CD14-positive monocyte (primary cell): ENCODE data around the gene ADIG. TPM values are rescaled to one million over a fixed set of nuclear protein-coding genes. Genes with fewer than 3 reads are reported as not detected.

Source experiments
- DNase-seq, 3 donors: peaks; one replicate each; pipeline ENCODE4 v3.0.0-alpha.2; 2011 to 2022
- H2AFZ ChIP-seq: 2 replicates; pipeline ENCODE4 v1.6.0; 2012; ENCODE audit warnings: mild to moderate bottlenecking, low read depth, low read length, inconsistent platforms; ENCODE audit not compliant: insufficient read depth, poor library complexity, severe bottlenecking
- H3K27ac ChIP-seq, 2 donors: 1 replicate in 1 of 2; 2 replicates in 1 of 2; pipeline ENCODE4 v1.5.1; 2012 to 2013; ENCODE audit warnings: low read length in 2 of 2, control low read depth in 1 of 2, inconsistent platforms in 1 of 2, low read depth in 1 of 2, mild to moderate bottlenecking in 1 of 2
- H3K27me3 ChIP-seq, 2 donors: one replicate each; pipeline versions ENCODE4 v1.6.0 to v1.6.1; 2011 to 2013; ENCODE audit warnings: low read length in 2 of 2; ENCODE audit not compliant: control insufficient read depth in 2 of 2, insufficient read depth in 2 of 2
- H3K36me3 ChIP-seq, 2 donors: replicated peaks in 1 of 2; 1 replicate in 1 of 2; 2 replicates in 1 of 2; pipeline versions ENCODE4 v1.5.1 to v1.6.1; 2012 to 2013; ENCODE audit warnings: low read length in 2 of 2, control low read depth in 1 of 2, inconsistent platforms in 1 of 2, mild to moderate bottlenecking in 1 of 2; ENCODE audit not compliant: insufficient read depth in 2 of 2, control insufficient read depth in 1 of 2
- H3K4me1 ChIP-seq, 2 donors: 1 replicate in 1 of 2; 2 replicates in 1 of 2; pipeline versions ENCODE4 v1.5.1 to v1.6.1; 2012 to 2013; ENCODE audit warnings: low read length in 2 of 2, control low read depth in 1 of 2, inconsistent platforms in 1 of 2, mild to moderate bottlenecking in 1 of 2, moderate library complexity in 1 of 2; ENCODE audit not compliant: insufficient read depth in 2 of 2, control insufficient read depth in 1 of 2
- H3K4me2 ChIP-seq: replicated peaks from 2 replicates; pipeline ENCODE3; 2012; ENCODE audit warnings: low read length, moderate library complexity, mild to moderate bottlenecking; ENCODE audit not compliant: poor library complexity, severe bottlenecking; ENCODE audit errors: extremely low read depth
- H3K4me3 ChIP-seq, 3 experiments: fragments of 200-600 bp in 1 of 3; sonication (generic) in 1 of 3; replicated peaks in 1 of 3; 1 replicate in 2 of 3; 2 replicates in 1 of 3; pipeline ENCODE4 v1.5.1; 2011 to 2013; ENCODE audit warnings: low read length in 3 of 3, mild to moderate bottlenecking in 3 of 3, control low read depth in 2 of 3, low read depth in 2 of 3, inconsistent platforms in 1 of 3, moderate library complexity in 1 of 3
- H3K79me2 ChIP-seq: 2 replicates; pipeline ENCODE4 v1.6.0; 2012; ENCODE audit warnings: mild to moderate bottlenecking, control low read depth, inconsistent platforms, low read length, moderate library complexity; ENCODE audit not compliant: insufficient read depth
- H3K9ac ChIP-seq: 2 replicates; pipeline ENCODE4 v1.6.0; 2017; ENCODE audit warnings: low read length, mild to moderate bottlenecking; ENCODE audit not compliant: insufficient read depth, poor library complexity, severe bottlenecking
- H3K9me3 ChIP-seq, 2 donors: replicated peaks in 1 of 2; 1 replicate in 1 of 2; 2 replicates in 1 of 2; pipeline versions ENCODE4 v1.5.1 to v1.6.1; 2012 to 2013; ENCODE audit warnings: low read length in 2 of 2, control low read depth in 1 of 2; ENCODE audit not compliant: control insufficient read depth in 1 of 2, insufficient read depth in 1 of 2
- H4K20me1 ChIP-seq: 2 replicates; pipeline ENCODE4 v1.6.0; 2012; ENCODE audit warnings: mild to moderate bottlenecking, low read length, control low read depth, moderate library complexity; ENCODE audit not compliant: insufficient read depth
- H3K27ac Mint-ChIP-seq, 7 donors: one replicate each; pipeline ENCODE4 v1.8.0; 2020; ENCODE audit warnings: mild to moderate bottlenecking in 7 of 7, mixed read lengths in 7 of 7, moderate library complexity in 6 of 7, inconsistent platforms in 2 of 7
- H3K27me3 Mint-ChIP-seq, 3 donors: one replicate each; pipeline ENCODE4 v1.8.0; 2021 to 2022; ENCODE audit warnings: low read depth in 3 of 3, mild to moderate bottlenecking in 3 of 3, mixed read lengths in 3 of 3, moderate library complexity in 3 of 3, inconsistent platforms in 1 of 3
- H3K36me3 Mint-ChIP-seq, 2 donors: one replicate each; pipeline ENCODE4 v1.8.0; 2020; ENCODE audit warnings: mixed read lengths in 2 of 2, inconsistent platforms in 1 of 2, mild to moderate bottlenecking in 1 of 2
- H3K4me1 Mint-ChIP-seq: one replicate; pipeline ENCODE4 v1.8.0; 2020; ENCODE audit warnings: mild to moderate bottlenecking, mixed read lengths
- H3K4me3 Mint-ChIP-seq, 2 donors: one replicate each; pipeline ENCODE4 v1.8.0; 2020; ENCODE audit warnings: mild to moderate bottlenecking in 2 of 2, mixed read lengths in 2 of 2, moderate library complexity in 1 of 2
- H3K9me3 Mint-ChIP-seq, 7 donors: one replicate each; pipeline ENCODE4 v1.8.0; 2020 to 2022; ENCODE audit warnings: mixed read lengths in 7 of 7, mild to moderate bottlenecking in 6 of 7, moderate library complexity in 6 of 7, inconsistent platforms in 2 of 7
- WGBS: methylation state at CpG from one replicate; pipeline ENCODE4 v1.1.5; 2013; ENCODE audit warnings: missing lambda C conversion rate; ENCODE audit not compliant: insufficient coverage; 5-methylcytosine and 5-hydroxymethylcytosine counted together
- intact Hi-C, 2 donors: fragments of 100-400 bp; cut with micrococcal nuclease; formaldehyde crosslinking; loops; one replicate each; pipeline versions ENCODE4 v1.15.0 to v1.15.1; 2023
- polyA plus RNA-seq, 3 donors: library from polyadenylated mRNA; depleted of rRNA in 1 of 3; unstranded in 2 of 3; stranded (reverse) in 1 of 3; fragments of 300-500 nt in 2 of 3; fragments of >200 nt in 1 of 3; fragmentation: Illumina TruSeq in 2 of 3; gene quantifications; 1 replicate in 2 of 3; 2 replicates in 1 of 3; pipeline ENCODE4 v1.2.3, GENCODE V29; 2012 to 2021
- TF ChIP-seq, protein P1 (sequence below): fragments of 200-600 bp; IDR thresholded peaks from one replicate; pipeline ENCODE4 v1.8.0; 2022; ENCODE audit warnings: antibody characterized with exemption, mild to moderate bottlenecking

Gene ADIG
- polyA plus RNA-seq, 3 donors, result not detected

DNA sequence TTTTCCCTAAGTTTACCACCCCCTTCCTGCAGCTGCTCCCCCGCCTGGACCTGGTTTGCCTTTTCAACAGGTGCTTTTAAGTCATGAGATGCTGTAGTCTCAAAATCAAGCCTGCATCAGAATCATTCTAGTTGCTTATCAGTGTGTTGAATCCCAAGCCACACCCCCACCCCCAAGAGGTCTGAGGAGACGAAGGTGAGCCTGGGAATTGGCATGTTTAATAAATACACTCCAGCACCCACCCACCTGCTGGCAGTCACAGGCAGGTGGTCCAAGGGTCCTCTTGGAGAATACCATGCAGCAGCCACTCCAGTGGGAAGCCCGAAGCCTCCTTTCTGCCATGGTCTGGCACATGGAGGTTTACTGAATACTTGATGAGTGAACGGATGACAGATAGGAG lies 1.1 kb upstream of the ADIG start:
- Mint-ChIP-seq H3K27ac (peak overlapping the region in 1 of 7 donors; percentile 40), H3K36me3 (peaks cover 20 to 26% of the 10 kb centered on the region in 2 donors), H3K4me3 (no peak overlapping the region), H3K9me3 (no peaks in the 10 kb centered on the region), H3K27me3 (peaks cover 2 to 9% (median 7%) of the 10 kb centered on the region in 3 donors), H3K4me1 (no peaks in the 10 kb centered on the region)
- TF ChIP-seq, protein P1, sequence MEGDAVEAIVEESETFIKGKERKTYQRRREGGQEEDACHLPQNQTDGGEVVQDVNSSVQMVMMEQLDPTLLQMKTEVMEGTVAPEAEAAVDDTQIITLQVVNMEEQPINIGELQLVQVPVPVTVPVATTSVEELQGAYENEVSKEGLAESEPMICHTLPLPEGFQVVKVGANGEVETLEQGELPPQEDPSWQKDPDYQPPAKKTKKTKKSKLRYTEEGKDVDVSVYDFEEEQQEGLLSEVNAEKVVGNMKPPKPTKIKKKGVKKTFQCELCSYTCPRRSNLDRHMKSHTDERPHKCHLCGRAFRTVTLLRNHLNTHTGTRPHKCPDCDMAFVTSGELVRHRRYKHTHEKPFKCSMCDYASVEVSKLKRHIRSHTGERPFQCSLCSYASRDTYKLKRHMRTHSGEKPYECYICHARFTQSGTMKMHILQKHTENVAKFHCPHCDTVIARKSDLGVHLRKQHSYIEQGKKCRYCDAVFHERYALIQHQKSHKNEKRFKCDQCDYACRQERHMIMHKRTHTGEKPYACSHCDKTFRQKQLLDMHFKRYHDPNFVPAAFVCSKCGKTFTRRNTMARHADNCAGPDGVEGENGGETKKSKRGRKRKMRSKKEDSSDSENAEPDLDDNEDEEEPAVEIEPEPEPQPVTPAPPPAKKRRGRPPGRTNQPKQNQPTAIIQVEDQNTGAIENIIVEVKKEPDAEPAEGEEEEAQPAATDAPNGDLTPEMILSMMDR, result no peak
- H3K27ac ChIP-seq, result no peak overlapping the region
- H3K4me1 ChIP-seq, result no peaks in the 10 kb centered on the region
- H3K4me2 ChIP-seq, result no peak overlapping the region
- no peaks in the 10 kb centered on the region for H3K9me3 ChIP-seq
- H3K4me3 ChIP-seq, result no peak overlapping the region
- WGBS, result 100% methylated on average over 2 of the region's 4 CpGs
- no peaks in the 10 kb centered on the region for H4K20me1 ChIP-seq
- no peak overlapping the region for H2AFZ ChIP-seq
- DNase-seq, result no peak
- peaks cover 20 to 28% of the 10 kb centered on the region in 2 donors for H3K36me3 ChIP-seq
- no peak overlapping the region for H3K9ac ChIP-seq
- H3K79me2 ChIP-seq, result no peaks in the 10 kb centered on the region
- intact Hi-C loops, result no loop called here
- H3K27me3 ChIP-seq, result no peaks in the 10 kb centered on the region

DNA sequence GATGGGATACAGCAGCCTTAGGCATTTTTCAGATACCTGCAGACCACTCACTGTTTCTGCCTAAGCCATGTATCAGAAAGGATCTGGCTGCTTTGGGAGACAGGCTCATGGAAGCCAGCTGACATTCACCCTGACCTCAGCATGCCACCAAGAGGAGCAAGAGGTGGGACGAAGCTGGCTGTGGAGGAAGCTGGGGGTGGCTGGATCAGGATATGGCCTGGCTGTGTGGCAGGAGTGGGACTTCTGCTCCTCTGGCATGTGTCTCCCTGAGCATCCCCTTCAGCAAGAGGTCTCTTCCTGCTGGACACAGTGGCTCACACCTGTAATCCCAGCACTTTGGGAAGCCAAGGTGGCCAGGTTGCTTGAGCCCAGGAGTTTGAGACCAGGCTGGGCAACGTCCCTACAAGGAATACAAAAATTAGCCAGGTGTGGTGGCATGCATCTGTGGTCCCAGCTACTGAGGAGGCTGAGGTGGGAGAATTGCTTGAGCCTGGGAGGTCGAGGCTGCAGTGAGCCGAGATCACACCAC lies 897 bp downstream of the ADIG start:
- TF ChIP-seq, protein P1, result no peak
- H3K36me3 Mint-ChIP-seq, result peaks cover 6 to 8% of the 10 kb centered on the region in 2 donors
- H3K27ac ChIP-seq, result no peak overlapping the region
- H2AFZ ChIP-seq, result no peak overlapping the region
- H3K4me1 Mint-ChIP-seq, result no peaks in the 10 kb centered on the region
- H3K4me1 ChIP-seq, result no peaks in the 10 kb centered on the region
- intact Hi-C loops, result no loop called here
- no peaks in the 10 kb centered on the region for H3K27me3 ChIP-seq
- no peak overlapping the region for H3K4me2 ChIP-seq
- peaks cover 4 to 11% (median 8%) of the 10 kb centered on the region in 3 donors for H3K27me3 Mint-ChIP-seq
- no peak overlapping the region for H3K4me3 Mint-ChIP-seq
- DNase-seq, result no peak
- no peaks in the 10 kb centered on the region for H3K79me2 ChIP-seq
- H3K9me3 Mint-ChIP-seq, result no peaks in the 10 kb centered on the region
- H3K36me3 ChIP-seq, result peaks cover 0 to 8% of the 10 kb centered on the region in 2 donors
- H3K27ac Mint-ChIP-seq, result peak overlapping the region in 1 of 7 donors; percentile 66
- H4K20me1 ChIP-seq, result no peaks in the 10 kb centered on the region
- 76% methylated on average over 3 of the region's 4 CpGs for WGBS
- no peaks in the 10 kb centered on the region for H3K9me3 ChIP-seq
- no peak overlapping the region for H3K9ac ChIP-seq
- no peak overlapping the region for H3K4me3 ChIP-seq
